ENCODE data around the gene TRIOBP.

DNA sequence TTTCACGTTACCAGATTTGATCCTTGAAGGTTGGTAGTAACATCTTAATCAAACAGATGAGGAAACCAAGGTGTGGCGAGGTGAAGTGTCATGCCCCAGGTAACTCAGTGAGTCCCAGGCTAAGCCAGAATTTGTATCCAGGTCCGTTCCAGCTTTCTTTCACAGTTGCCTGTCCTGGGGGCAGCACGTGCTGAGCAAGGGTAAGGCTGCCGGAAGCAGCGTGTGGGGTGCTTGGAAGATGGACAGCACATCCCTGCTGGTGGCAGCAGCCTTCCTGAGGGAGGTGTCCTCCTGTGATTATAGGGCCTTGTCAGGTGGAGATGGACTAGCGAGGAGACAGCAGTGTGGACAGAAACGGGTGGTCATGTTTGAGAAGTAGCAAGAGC, 50.9 kb downstream of the TRIOBP start:
- TF ChIP-seq, protein P1, sequence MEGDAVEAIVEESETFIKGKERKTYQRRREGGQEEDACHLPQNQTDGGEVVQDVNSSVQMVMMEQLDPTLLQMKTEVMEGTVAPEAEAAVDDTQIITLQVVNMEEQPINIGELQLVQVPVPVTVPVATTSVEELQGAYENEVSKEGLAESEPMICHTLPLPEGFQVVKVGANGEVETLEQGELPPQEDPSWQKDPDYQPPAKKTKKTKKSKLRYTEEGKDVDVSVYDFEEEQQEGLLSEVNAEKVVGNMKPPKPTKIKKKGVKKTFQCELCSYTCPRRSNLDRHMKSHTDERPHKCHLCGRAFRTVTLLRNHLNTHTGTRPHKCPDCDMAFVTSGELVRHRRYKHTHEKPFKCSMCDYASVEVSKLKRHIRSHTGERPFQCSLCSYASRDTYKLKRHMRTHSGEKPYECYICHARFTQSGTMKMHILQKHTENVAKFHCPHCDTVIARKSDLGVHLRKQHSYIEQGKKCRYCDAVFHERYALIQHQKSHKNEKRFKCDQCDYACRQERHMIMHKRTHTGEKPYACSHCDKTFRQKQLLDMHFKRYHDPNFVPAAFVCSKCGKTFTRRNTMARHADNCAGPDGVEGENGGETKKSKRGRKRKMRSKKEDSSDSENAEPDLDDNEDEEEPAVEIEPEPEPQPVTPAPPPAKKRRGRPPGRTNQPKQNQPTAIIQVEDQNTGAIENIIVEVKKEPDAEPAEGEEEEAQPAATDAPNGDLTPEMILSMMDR (IDR thresholded peaks at IDR 0.05; ENCODE audit: extremely low read depth in 1 of 2, insufficient read depth in 1 of 2, low read depth in 1 of 2, low read length in 2 of 2), result no peak
- TF ChIP-seq POLR2A (IDR thresholded peaks at IDR 0.05; ENCODE audit: low read depth, low read length), result no peak
- TF ChIP-seq JUN (IDR thresholded peaks at IDR 0.05; ENCODE audit: borderline replicate concordance, insufficient read depth, insufficient read length, low read depth), result no peak
- TF ChIP-seq EZH2 (IDR thresholded peaks at IDR 0.05; ENCODE audit: borderline replicate concordance, low read depth, low read length, severe bottlenecking), result no peak
- TF ChIP-seq POLR2AphosphoS5 (IDR thresholded peaks at IDR 0.05; ENCODE audit: insufficient read depth, low read depth, low read length), result no peak

All from endothelial cell of umbilical vein (primary cell).